PFSK-1 (cell line): ENCODE results near the gene TRAPPC10.

Source experiments
- FOXP2 ChIP-seq: optimal IDR thresholded peaks from 2 replicates; pipeline ENCODE3; 2011; ENCODE audit warnings: borderline replicate concordance, control low read depth, inconsistent platforms; ENCODE audit not compliant: insufficient read depth; ENCODE audit errors: extremely low read length, extremely low read depth
- POLR2AphosphoS5 ChIP-seq: IDR thresholded peaks from 2 replicates; pipeline ENCODE4 v1.6.1; 2012; ENCODE audit warnings: low read depth, mild to moderate bottlenecking, control low read depth, low read length, moderate library complexity
- REST ChIP-seq, 2 experiments: IDR thresholded peaks; 2 replicates each; pipeline versions ENCODE4 v1.6.1 to v1.8.0; 2011 to 2012; ENCODE audit warnings: low read depth in 2 of 2, low read length in 2 of 2, control low read depth in 1 of 2, inconsistent platforms in 1 of 2, mild to moderate bottlenecking in 1 of 2, moderate library complexity in 1 of 2; ENCODE audit not compliant: insufficient read depth in 1 of 2
- SIN3A ChIP-seq: IDR thresholded peaks from 2 replicates; pipeline ENCODE4 v1.6.1; 2012; ENCODE audit warnings: mild to moderate bottlenecking, low read length, moderate library complexity, borderline replicate concordance; ENCODE audit not compliant: insufficient read depth
- TAF1 ChIP-seq: IDR thresholded peaks from 2 replicates; pipeline ENCODE4 v1.6.1; 2012; ENCODE audit warnings: low read length, control low read depth, borderline replicate concordance; ENCODE audit not compliant: insufficient read depth

The TRAPPC10 gene

GRCh38 chr21:44012474-44013379 lies 618 bp downstream of the TRAPPC10 start:
- TF ChIP-seq POLR2AphosphoS5 (no peak), REST (IDR thresholded peaks at IDR 0.05; ENCODE audit: insufficient read depth in 1 of 2, low read depth in 2 of 2, low read length in 2 of 2) (0 out of 4 replicates have a peak, but pooled peaks of 1 of the 2 experiments have one; percentile 6), FOXP2 (no peak), SIN3A (0 out of 2 replicates have a peak, but pooled peaks have one; percentile 31), TAF1 (no peak)

GRCh38 chr21:44013380-44014088 lies 1.4 kb downstream of the TRAPPC10 start:
- no peak for TF ChIP-seq TAF1
- TF ChIP-seq SIN3A, result no peak
- TF ChIP-seq REST (IDR thresholded peaks at IDR 0.05; ENCODE audit: insufficient read depth in 1 of 2, low read depth in 2 of 2, low read length in 2 of 2), result no peak
- no peak for TF ChIP-seq FOXP2
- no peak for TF ChIP-seq POLR2AphosphoS5

GRCh38 chr21:44017601-44018000 lies 5.5 kb downstream of the TRAPPC10 start:
- no peak for TF ChIP-seq REST (IDR thresholded peaks at IDR 0.05; ENCODE audit: insufficient read depth in 1 of 2, low read depth in 2 of 2, low read length in 2 of 2)
- TF ChIP-seq SIN3A, result no peak
- no peak for TF ChIP-seq TAF1
- no peak for TF ChIP-seq POLR2AphosphoS5
- TF ChIP-seq FOXP2, result no peak

- TF ChIP-seq TAF1 (no peak), FOXP2 (no peak), POLR2AphosphoS5 (no peak)
Measured at GRCh38 chr21:44018127-44018526, 6.0 kb downstream of the TRAPPC10 start.

GRCh38 chr21:44018813-44019567 lies 6.9 kb downstream of the TRAPPC10 start:
- TF ChIP-seq REST (IDR thresholded peaks at IDR 0.05; ENCODE audit: insufficient read depth in 1 of 2, low read depth in 2 of 2, low read length in 2 of 2) (no peak), FOXP2 (no peak), SIN3A (no peak), TAF1 (no peak), POLR2AphosphoS5 (no peak)
